ENCODE results near the gene ZNF700.
"Not testable (repeated sequence)": the region's sequence is repeated elsewhere in the genome, so short reads cannot be mapped to it uniquely, and the experiment has no call there.

ZNF700 gene

GRCh38 chr19:11924886-11925650 is at the start of gene ZNF700:
Gene ZNF700, plus strand, starts transcription at chr19:11925107. Its CDS starts 104 bp downstream, at chr19:11925211.
- peak; percentile 77 to 85 for DNase-seq

GRCh38 chr19:11879687-11880266 is 45.1 kb upstream of the ZNF700 start:
- not testable (repeated sequence) for DNase-seq

GRCh38 chr19:11880598-11880997 is 44.3 kb upstream of the ZNF700 start:
- no peak for DNase-seq

- DNase-seq: peak; percentile 10 to 58
These were observed 43.6 kb upstream of the ZNF700 start for GRCh38 chr19:11881151-11881800.

- no peak for DNase-seq
These were observed 42.3 kb upstream of the ZNF700 start for GRCh38 chr19:11882606-11883005.

GRCh38 chr19:11887234-11887610 is 37.7 kb upstream of the ZNF700 start:
- no peak for DNase-seq

- peak; percentile 9 to 70 for DNase-seq
These were observed 37.0 kb upstream of the ZNF700 start, which contains the start of gene ZNF69 for GRCh38 chr19:11887611-11888531. Gene ZNF69, plus strand, starts transcription at chr19:11887782. Its CDS starts 142 bp downstream, at chr19:11887924.

GRCh38 chr19:11889901-11890300 is 35.0 kb upstream of the ZNF700 start:
- DNase-seq: not testable (repeated sequence)

GRCh38 chr19:11890634-11891033 is 34.3 kb upstream of the ZNF700 start:
- no peak for DNase-seq

GRCh38 chr19:11894851-11895250 is 30.1 kb upstream of the ZNF700 start:
- no peak for DNase-seq

- no peak for DNase-seq
These were observed 22.7 kb upstream of the ZNF700 start for GRCh38 chr19:11902228-11902627.

GRCh38 chr19:11905928-11906327 is 19.0 kb upstream of the ZNF700 start:
- DNase-seq: no peak

- not testable (repeated sequence) for DNase-seq
These were observed 13.0 kb upstream of the ZNF700 start for GRCh38 chr19:11911937-11912336.

- DNase-seq: not testable (repeated sequence)
These were observed 10.4 kb upstream of the ZNF700 start for GRCh38 chr19:11914417-11915051.

- DNase-seq: no peak
These were observed 2.9 kb upstream of the ZNF700 start for GRCh38 chr19:11921852-11922495.

- DNase-seq: not testable (repeated sequence)
These were observed 812 bp downstream of the ZNF700 start for GRCh38 chr19:11925651-11926187.

GRCh38 chr19:11927227-11927626 is 2.3 kb downstream of the ZNF700 start:
- DNase-seq: no peak

GRCh38 chr19:11931051-11931450 is 6.1 kb downstream of the ZNF700 start:
- no peak for DNase-seq

- no peak for DNase-seq
These were observed 6.6 kb downstream of the ZNF700 start for GRCh38 chr19:11931513-11931912.

- not testable (repeated sequence) for DNase-seq
These were observed 10.9 kb downstream of the ZNF700 start for GRCh38 chr19:11935829-11936228.

GRCh38 chr19:11938383-11938782 is 13.5 kb downstream of the ZNF700 start:
- DNase-seq: not testable (repeated sequence)
